ENCODE data around the gene MOK.
"Not testable (repeated sequence)": the region's sequence is repeated elsewhere in the genome, so short reads cannot be mapped to it uniquely, and the experiment has no call there.

MOK gene

GRCh38 chr14:102321456-102322422 is 16.8 kb upstream of the MOK start:
- no peak for DNase-seq

GRCh38 chr14:102320671-102321455 is 15.9 kb upstream of the MOK start:
- no peak for DNase-seq

GRCh38 chr14:102320033-102320660 is 15.2 kb upstream of the MOK start:
- DNase-seq = peak in 1 of 2 donors; percentile 26

GRCh38 chr14:102319351-102320032 is 14.5 kb upstream of the MOK start, which contains the start of gene ZNF839:
ZNF839 (plus strand) TSS chr14:102319746; CDS start chr14:102319766, 20 bp downstream.
- DNase-seq = peak; percentile 89 to 95

- no peak for DNase-seq
Measured at GRCh38 chr14:102318781-102319276, 13.9 kb upstream of the MOK start.

GRCh38 chr14:102317564-102318248 is 12.7 kb upstream of the MOK start:
- DNase-seq = peak; percentile 25 to 34

- DNase-seq = peak; percentile 93 to 94
Measured at GRCh38 chr14:102316743-102317563, 12.0 kb upstream of the MOK start.

GRCh38 chr14:102316338-102316742 is 11.4 kb upstream of the MOK start:
- DNase-seq = peak; percentile 24 to 38

GRCh38 chr14:102315121-102315520 is 10.2 kb upstream of the MOK start:
- DNase-seq = no peak

GRCh38 chr14:102314242-102315011 is 9.5 kb upstream of the MOK start:
- peak; percentile 71 to 82 for DNase-seq

GRCh38 chr14:102303664-102304063 is 1.3 kb downstream of the MOK start:
- DNase-seq = no peak

GRCh38 chr14:102298303-102299070 is 6.5 kb downstream of the MOK start:
- DNase-seq = not testable (repeated sequence)

- DNase-seq = no peak
Measured at GRCh38 chr14:102297436-102298170, 7.4 kb downstream of the MOK start.

- DNase-seq = no peak
Measured at GRCh38 chr14:102295270-102295669, 9.7 kb downstream of the MOK start.

GRCh38 chr14:102293781-102294180 is 11.2 kb downstream of the MOK start:
- DNase-seq = no peak

GRCh38 chr14:102292441-102292840 is 12.5 kb downstream of the MOK start:
- DNase-seq = no peak

- DNase-seq = no peak
Measured at GRCh38 chr14:102288139-102288538, 16.8 kb downstream of the MOK start.

GRCh38 chr14:102285106-102285505 is 19.9 kb downstream of the MOK start:
- DNase-seq = no peak

Measured in inflammatory macrophage (primary cell).